ENCODE results near the gene C14orf180.
"Not testable (repeated sequence)": the region's sequence is repeated elsewhere in the genome, so short reads cannot be mapped to it uniquely, and the experiment has no call there.

C14orf180 gene

DNA sequence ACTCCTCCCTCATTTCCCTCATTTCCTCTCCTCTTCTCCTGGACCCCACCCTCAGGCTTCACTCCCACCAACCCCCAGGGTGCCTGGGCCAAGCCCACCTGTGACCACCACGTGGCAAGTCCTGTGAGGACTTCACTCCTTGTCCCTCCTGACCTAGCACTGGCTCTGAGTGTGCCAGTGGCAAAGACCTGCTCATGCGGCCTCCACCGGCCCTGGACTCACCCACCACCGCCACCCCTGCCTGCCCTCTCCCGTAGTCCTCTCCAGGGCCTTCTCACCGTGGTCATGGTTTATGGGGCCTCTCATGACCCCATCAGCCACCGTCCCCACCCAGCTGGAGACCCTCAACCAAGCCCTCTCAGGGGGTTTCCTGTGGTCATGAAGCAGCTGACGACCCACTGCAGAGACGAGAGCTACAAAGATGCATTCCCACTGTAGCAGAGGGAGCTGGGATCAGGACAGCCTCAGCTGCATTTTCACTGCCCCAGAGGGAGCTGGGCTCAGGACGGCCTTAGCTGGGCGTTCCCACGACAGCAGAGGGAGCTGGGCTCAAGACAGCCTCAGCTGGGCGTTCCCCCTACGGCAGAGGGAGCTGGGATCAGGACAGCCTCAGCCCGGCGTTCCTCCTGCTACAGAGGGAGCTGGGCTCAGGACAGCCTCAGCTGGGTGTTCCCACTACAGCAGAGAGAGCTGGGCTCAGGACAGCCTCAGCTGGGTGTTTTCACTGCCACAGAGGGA lies 3.2 kb upstream of the C14orf180 start:
- no peak for DNase-seq (ENCODE audit: insufficient read length, low spot score)
- TF ChIP-seq POLR2A (IDR thresholded peaks at IDR 0.05; ENCODE audit: low read depth, low read length) = no peak
- no peak for TF ChIP-seq TAF1 (IDR thresholded peaks at IDR 0.05; ENCODE audit: low read depth, low read length)
- TF ChIP-seq POU2F2 (IDR thresholded peaks at IDR 0.05; ENCODE audit: low read depth, low read length) = no peak
- TF ChIP-seq SPI1 (IDR thresholded peaks at IDR 0.05; ENCODE audit: low read depth, low read length) = no peak
- no peak for TF ChIP-seq PAX5 (IDR thresholded peaks at IDR 0.05; ENCODE audit: insufficient read depth, low read length, severe bottlenecking)
- TF ChIP-seq POLR2AphosphoS5 (IDR thresholded peaks at IDR 0.05; ENCODE audit: low read depth, low read length) = no peak
- no peak for FAIRE-seq

DNA sequence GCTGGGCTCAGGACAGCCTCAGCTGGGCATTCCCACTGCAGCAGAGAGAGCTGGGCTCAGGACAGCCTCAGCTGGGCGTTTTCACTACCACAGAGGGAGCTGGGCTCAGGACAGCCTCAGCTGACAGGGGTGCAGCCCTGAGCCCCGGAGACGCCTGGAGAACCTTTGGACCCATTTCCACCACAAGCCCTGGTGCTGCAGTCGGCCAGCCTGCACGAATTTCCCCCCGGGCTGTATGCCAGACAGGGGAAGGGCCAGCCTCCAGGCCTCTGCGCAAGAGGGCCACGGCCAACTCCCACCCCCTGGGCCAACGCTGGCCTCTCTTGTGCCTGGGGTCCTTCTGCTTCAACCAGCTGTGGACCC lies 2.6 kb upstream of the C14orf180 start:
- no peak for TF ChIP-seq POLR2A (IDR thresholded peaks at IDR 0.05; ENCODE audit: low read depth, low read length)
- no peak for TF ChIP-seq PAX5 (IDR thresholded peaks at IDR 0.05; ENCODE audit: insufficient read depth, low read length, severe bottlenecking)
- no peak for TF ChIP-seq SPI1 (IDR thresholded peaks at IDR 0.05; ENCODE audit: low read depth, low read length)
- TF ChIP-seq POLR2AphosphoS5 (IDR thresholded peaks at IDR 0.05; ENCODE audit: low read depth, low read length) = no peak
- no peak for TF ChIP-seq POU2F2 (IDR thresholded peaks at IDR 0.05; ENCODE audit: low read depth, low read length)
- TF ChIP-seq TAF1 (IDR thresholded peaks at IDR 0.05; ENCODE audit: low read depth, low read length) = no peak
- FAIRE-seq (no peak), DNase-seq (ENCODE audit: insufficient read length, low spot score) (no peak)

DNA sequence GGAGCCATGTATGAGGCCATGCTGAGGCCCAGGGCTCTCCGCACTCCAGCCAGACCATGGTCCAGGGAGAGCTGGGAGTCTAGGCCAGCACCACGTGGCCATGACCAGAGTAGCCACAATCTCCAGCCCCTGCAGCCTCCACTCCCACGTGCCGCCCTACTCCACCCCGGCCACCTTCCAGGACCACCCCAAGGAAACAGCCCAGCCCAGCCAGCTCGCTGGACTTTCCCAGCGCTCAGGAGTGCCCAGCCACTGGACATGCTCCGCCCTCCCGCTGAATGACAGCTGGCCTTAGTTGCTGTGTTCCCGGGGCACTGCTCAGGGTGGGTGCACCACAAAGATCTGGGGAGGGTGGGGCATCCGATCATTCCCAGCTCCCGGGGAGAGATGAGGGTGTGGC lies 2.1 kb upstream of the C14orf180 start:
- no peak for FAIRE-seq
- no peak for DNase-seq (ENCODE audit: insufficient read length, low spot score)
- TF ChIP-seq TAF1 (IDR thresholded peaks at IDR 0.05; ENCODE audit: low read depth, low read length) = no peak
- no peak for TF ChIP-seq POLR2A (IDR thresholded peaks at IDR 0.05; ENCODE audit: low read depth, low read length)

DNA sequence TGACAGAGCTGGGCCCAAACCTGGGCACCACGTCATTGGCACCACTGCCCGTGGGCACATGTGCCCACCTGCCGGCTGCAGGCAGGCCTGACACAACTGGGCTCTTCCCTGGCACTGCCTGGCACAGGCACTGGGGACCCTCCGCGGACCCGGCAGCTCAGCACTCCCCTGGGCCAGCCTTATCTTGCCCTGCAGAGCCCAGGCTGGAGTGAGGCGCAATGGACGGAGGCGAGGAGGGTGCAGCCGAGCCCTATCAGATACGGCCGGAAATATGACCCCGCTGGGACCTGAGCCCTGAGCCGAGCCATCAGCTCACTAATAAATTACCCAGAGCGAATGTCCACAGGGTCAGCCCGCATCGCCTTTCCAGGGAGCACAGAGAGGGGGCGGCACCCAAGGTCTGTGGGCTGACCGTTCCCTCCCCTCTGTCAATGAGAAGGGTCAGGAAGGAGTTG lies 1.7 kb upstream of the C14orf180 start:
- TF ChIP-seq POLR2A (IDR thresholded peaks at IDR 0.05; ENCODE audit: low read depth, low read length) = no peak
- DNase-seq (ENCODE audit: insufficient read length, low spot score) (no peak), FAIRE-seq (no peak)

DNA sequence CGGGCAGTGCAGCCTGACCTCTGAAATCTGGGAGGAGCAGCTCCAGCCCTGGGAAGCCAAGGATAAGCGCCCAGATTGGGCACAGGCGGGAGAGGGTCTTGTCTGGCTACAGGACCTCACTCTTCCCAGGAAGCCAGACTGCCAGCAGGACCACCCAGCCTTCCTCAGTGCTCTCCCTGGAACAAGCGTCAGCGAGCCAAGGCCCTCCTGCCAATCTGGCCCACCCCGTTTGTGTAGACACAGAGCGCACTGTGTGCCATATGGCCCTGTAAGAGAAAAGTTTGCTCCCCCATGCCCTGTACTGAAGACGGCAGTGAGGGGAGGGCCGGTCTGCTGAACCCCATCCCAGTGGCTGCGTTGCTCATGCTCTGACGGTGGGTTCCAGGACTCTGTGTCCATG lies 1.2 kb upstream of the C14orf180 start:
- no peak for TF ChIP-seq POU2F2 (IDR thresholded peaks at IDR 0.05; ENCODE audit: low read depth, low read length)
- TF ChIP-seq PAX5 (IDR thresholded peaks at IDR 0.05; ENCODE audit: insufficient read depth, low read length, severe bottlenecking) = no peak
- TF ChIP-seq POLR2A (IDR thresholded peaks at IDR 0.05; ENCODE audit: low read depth, low read length) = no peak
- no peak for TF ChIP-seq TAF1 (IDR thresholded peaks at IDR 0.05; ENCODE audit: low read depth, low read length)
- no peak for TF ChIP-seq POLR2AphosphoS5 (IDR thresholded peaks at IDR 0.05; ENCODE audit: low read depth, low read length)
- DNase-seq (ENCODE audit: insufficient read length, low spot score) (no peak), FAIRE-seq (no peak)

DNA sequence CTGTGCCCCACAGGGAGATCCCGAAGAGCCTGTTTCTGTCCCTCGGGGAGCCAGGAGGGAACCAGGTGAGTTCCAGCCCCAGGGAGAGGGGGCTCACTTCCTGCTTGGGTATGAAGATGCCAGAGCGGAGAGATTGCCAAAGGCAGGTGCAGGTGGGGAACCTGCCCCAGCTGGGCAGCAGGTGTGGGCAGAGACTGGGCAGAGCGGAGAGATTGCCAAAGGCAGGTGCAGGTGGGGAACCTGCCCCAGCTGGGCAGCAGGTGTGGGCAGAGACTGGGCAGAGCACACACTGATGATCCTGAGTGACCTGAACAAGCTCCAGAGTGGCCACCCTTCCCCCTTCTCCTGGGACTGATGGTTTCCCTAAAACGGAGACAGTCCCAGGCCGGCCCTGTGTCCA lies 375 bp downstream of the C14orf180 start:
- FAIRE-seq = peak; percentile 26

DNA sequence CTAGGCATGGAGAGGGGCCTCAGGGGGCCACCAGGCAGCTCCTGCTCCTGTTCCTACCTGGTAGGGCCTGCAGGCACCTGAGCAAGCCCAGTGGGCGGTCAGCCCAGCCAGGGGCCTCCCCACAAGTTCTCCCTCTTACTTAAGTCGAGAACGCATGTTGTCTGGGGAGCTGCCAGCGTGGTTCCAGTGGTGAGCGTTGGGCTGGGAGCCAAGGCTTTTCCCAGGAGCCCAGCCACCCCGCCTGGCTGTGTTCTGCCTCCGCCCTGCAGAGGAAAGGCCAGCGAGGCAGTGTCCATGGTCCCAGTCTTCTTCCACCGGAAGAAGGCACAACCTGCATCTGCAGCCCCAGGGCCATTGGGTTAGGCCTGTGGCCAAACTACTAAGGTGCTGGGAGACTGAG lies 1.4 kb downstream of the C14orf180 start:
- DNase-seq (ENCODE audit: insufficient read length, low spot score) = no peak
- TF ChIP-seq SPI1 (IDR thresholded peaks at IDR 0.05; ENCODE audit: low read depth, low read length) (no peak), PAX5 (IDR thresholded peaks at IDR 0.05; ENCODE audit: insufficient read depth, low read length, severe bottlenecking) (no peak), POLR2AphosphoS5 (IDR thresholded peaks at IDR 0.05; ENCODE audit: low read depth, low read length) (no peak), POLR2A (IDR thresholded peaks at IDR 0.05; ENCODE audit: low read depth, low read length) (no peak), TAF1 (IDR thresholded peaks at IDR 0.05; ENCODE audit: low read depth, low read length) (no peak), POU2F2 (IDR thresholded peaks at IDR 0.05; ENCODE audit: low read depth, low read length) (no peak)
- FAIRE-seq = no peak

More for the DNA sequence above, 375 bp downstream of the C14orf180 start:
- DNase-seq (ENCODE audit: insufficient read length, low spot score) = not testable (repeated sequence)

DNA sequence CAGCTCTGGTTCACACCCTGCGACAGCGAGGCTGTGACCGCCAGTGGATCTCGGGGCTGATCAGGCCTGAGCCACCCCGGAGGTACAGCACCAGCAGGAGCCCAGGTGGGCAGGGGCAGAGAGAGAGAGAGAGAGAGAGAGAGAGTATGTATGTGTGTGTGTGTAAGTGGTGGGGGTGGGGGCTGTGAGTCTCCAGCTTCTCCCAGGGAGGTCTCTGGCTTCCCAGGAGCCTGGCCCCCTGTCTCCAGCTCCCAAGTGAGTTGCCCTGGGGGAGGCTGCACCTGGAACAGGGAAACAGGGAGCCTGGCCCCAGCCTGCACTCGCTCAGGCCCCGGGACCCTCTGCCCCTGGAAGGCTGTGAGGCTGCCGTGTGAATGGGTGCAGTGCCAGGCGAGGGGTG lies 2.0 kb downstream of the C14orf180 start:
- no peak for TF ChIP-seq POLR2AphosphoS5 (IDR thresholded peaks at IDR 0.05; ENCODE audit: low read depth, low read length)
- TF ChIP-seq POU2F2 (IDR thresholded peaks at IDR 0.05; ENCODE audit: low read depth, low read length) = no peak
- no peak for TF ChIP-seq POLR2A (IDR thresholded peaks at IDR 0.05; ENCODE audit: low read depth, low read length)
- TF ChIP-seq PAX5 (IDR thresholded peaks at IDR 0.05; ENCODE audit: insufficient read depth, low read length, severe bottlenecking) = no peak
- no peak for TF ChIP-seq SPI1 (IDR thresholded peaks at IDR 0.05; ENCODE audit: low read depth, low read length)
- TF ChIP-seq TAF1 (IDR thresholded peaks at IDR 0.05; ENCODE audit: low read depth, low read length) = no peak
- DNase-seq (ENCODE audit: insufficient read length, low spot score) (no peak), FAIRE-seq (no peak)

DNA sequence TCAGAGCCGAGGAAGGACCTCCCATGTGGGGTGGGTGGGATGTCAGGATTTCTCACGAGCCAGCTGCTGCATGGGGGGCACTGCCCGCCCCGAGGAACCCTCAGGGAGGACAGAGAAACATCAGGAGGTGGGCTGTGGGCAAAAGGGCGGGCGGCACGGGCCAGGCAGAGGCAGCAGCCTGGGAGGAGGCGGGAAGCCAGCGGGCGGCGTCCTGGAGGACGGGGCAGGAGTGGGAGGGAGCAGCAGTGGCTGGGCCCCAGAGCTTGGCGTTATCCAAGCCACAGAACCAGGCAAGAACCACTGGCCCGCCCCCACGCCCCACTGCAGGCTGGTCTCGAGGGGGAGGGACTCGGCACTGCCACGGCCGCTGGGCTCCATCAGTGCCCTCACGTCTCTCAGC lies 2.4 kb downstream of the C14orf180 start:
- no peak for TF ChIP-seq TAF1 (IDR thresholded peaks at IDR 0.05; ENCODE audit: low read depth, low read length)
- TF ChIP-seq POLR2A (IDR thresholded peaks at IDR 0.05; ENCODE audit: low read depth, low read length) = no peak
- no peak for TF ChIP-seq SPI1 (IDR thresholded peaks at IDR 0.05; ENCODE audit: low read depth, low read length)
- no peak for TF ChIP-seq POLR2AphosphoS5 (IDR thresholded peaks at IDR 0.05; ENCODE audit: low read depth, low read length)
- no peak for TF ChIP-seq PAX5 (IDR thresholded peaks at IDR 0.05; ENCODE audit: insufficient read depth, low read length, severe bottlenecking)
- no peak for TF ChIP-seq POU2F2 (IDR thresholded peaks at IDR 0.05; ENCODE audit: low read depth, low read length)
- no peak for DNase-seq (ENCODE audit: insufficient read length, low spot score)
- FAIRE-seq = no peak

DNA sequence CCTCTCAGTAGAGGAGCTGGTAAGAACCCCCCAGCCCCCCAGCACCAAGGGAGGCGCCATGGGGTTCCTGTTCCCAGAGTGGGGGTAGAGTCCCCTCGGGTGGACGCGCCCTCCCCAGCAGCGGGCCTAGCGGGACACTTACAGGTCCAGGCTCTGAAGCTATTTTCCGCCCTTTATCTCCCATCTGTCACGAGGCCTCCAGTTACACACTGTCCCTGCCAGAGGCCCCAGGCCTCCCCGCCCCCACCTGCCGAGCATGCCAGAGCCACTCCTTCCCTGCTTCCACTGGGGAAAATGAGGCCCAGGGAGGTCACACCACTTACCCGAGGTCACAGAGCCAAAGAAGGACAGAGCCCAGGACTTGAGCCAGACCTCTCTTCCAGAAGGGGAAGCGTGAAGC lies 3.1 kb downstream of the C14orf180 start:
- DNase-seq (ENCODE audit: insufficient read length, low spot score) = no peak
- no peak for FAIRE-seq
- no peak for TF ChIP-seq POLR2AphosphoS5 (IDR thresholded peaks at IDR 0.05; ENCODE audit: low read depth, low read length)
